NB4 (cell line): ENCODE data around the gene KLK10.

Source experiments
- DNase-seq: peaks from one replicate; pipeline ENCODE4 v3.0.0; 2010; ENCODE audit warnings: low read depth
- H3K4me3 ChIP-seq: one replicate; pipeline ENCODE4 v1.5.1; 2011; ENCODE audit warnings: mild to moderate bottlenecking, low read depth, low read length, moderate library complexity
- MYC ChIP-seq: IDR thresholded peaks from 2 replicates; pipeline ENCODE4 v1.6.1; 2011; ENCODE audit warnings: low read depth, low read length
- POLR2A ChIP-seq: IDR thresholded peaks from 2 replicates; pipeline ENCODE4 v1.6.1; 2011; ENCODE audit warnings: mild to moderate bottlenecking; ENCODE audit not compliant: insufficient read length; ENCODE audit errors: extremely low read depth
- TF ChIP-seq, protein P1 (sequence below): IDR thresholded peaks from 2 replicates; pipeline ENCODE4 v1.6.1; 2011; ENCODE audit warnings: low read depth, low read length
- TF ChIP-seq, protein P2 (sequence below): IDR thresholded peaks from one replicate; pipeline ENCODE4 v1.5.1; 2012; ENCODE audit warnings: low read depth, low read length

Gene KLK10

DNA sequence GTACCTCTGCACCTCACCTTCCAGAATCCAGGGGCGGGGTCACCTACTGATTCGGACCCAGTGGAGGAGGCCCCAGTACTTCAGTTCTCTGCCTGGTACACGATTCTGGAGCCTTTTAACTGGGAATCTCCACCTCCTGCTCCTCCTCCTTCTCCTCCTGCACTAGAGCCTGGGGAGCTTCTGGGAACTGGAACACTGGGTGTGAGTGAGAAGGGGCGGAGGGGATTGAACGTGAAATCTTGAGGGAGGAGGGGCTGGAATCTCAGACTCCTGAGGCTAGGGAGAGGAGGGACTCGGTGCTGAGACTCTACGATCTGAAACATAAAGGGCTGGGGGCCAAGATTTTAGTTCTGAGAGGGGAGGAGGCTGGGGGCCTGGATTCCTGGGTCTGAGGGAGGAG, 18.0 kb downstream of the KLK10 start, which contains the start of gene KLK8:
TSS of gene KLK8 (minus strand) at position 90 of the 400 bp plus-strand sequence. CDS start 437 bp downstream, outside the sequence.
- DNase-seq = no peak
- no peak within 1 kb of the TSS for H3K4me3 ChIP-seq
- TF ChIP-seq, protein P1, sequence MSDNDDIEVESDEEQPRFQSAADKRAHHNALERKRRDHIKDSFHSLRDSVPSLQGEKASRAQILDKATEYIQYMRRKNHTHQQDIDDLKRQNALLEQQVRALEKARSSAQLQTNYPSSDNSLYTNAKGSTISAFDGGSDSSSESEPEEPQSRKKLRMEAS = no peak
- TF ChIP-seq MYC (no peak), POLR2A (no peak)
- TF ChIP-seq, protein P2, sequence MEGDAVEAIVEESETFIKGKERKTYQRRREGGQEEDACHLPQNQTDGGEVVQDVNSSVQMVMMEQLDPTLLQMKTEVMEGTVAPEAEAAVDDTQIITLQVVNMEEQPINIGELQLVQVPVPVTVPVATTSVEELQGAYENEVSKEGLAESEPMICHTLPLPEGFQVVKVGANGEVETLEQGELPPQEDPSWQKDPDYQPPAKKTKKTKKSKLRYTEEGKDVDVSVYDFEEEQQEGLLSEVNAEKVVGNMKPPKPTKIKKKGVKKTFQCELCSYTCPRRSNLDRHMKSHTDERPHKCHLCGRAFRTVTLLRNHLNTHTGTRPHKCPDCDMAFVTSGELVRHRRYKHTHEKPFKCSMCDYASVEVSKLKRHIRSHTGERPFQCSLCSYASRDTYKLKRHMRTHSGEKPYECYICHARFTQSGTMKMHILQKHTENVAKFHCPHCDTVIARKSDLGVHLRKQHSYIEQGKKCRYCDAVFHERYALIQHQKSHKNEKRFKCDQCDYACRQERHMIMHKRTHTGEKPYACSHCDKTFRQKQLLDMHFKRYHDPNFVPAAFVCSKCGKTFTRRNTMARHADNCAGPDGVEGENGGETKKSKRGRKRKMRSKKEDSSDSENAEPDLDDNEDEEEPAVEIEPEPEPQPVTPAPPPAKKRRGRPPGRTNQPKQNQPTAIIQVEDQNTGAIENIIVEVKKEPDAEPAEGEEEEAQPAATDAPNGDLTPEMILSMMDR = no peak

DNA sequence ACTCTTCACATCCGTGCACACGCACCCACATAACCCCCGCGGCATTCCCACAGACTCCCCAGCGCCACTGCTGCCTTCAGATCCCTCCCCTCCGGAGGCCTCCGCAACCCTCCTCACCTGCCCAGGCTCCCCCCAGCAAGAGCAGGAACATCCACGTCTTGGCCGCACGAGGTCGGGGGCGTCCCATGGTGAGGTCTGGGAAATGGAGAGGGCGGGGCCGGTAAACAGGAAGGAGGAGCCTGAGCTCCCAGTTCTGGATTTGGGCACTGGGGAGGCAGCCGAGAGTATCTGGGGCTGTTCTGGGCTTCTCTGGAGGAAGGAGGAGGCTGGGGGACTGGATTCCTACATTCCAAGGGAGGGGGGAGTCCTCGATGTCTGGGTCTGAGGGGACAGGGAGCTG, 18.5 kb downstream of the KLK10 start:
- no peak for DNase-seq
- no peak for TF ChIP-seq MYC
- TF ChIP-seq, protein P2 = no peak
- no peak for TF ChIP-seq POLR2A
- TF ChIP-seq, protein P1 = no peak
- H3K4me3 ChIP-seq = no peak overlapping the region

DNA sequence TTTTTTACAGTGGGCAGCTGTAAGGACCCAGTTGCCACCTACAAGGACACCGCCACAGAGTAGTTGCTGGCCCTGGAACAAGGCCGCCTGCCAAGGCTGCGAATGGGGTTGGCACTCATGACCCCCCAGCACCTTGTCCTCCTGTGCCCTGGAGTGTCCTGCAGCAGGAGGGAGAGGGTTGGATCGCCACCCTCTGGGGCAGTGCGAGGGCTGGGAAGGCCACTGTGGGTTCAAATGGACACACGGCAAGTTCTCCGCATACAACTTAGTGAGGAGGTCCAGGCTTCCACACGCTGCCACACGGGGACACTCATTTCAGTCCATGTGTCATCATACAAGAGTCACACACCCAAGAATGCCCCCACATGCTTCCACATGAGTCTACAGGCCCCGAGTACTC, 19.1 kb downstream of the KLK10 start:
- no peak overlapping the region for H3K4me3 ChIP-seq
- DNase-seq = no peak
- TF ChIP-seq POLR2A = no peak
- TF ChIP-seq, protein P2 = no peak
- TF ChIP-seq MYC = no peak
- TF ChIP-seq, protein P1 = no peak

DNA sequence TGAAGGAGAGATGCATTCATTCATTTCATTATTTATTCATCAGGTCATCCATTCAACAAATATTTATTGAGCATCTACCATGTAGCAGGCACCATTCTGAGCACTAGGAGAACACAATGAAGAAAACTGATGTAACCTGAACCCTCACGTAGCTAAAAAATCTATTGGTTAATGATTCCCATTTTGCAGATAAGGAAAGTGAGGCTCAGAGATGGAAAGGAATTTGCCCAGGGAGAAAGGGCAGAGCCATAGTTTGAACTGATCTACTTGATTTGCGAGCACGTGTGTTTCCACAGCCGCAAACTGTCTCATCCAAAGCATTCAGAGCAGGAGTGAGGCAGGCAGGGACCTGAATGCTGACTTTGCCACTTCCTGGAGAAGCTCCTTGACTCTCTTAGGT, 20.8 kb downstream of the KLK10 start:
- TF ChIP-seq, protein P2 = no peak
- TF ChIP-seq POLR2A (no peak), MYC (no peak)
- TF ChIP-seq, protein P1 = no peak
- H3K4me3 ChIP-seq = no peak overlapping the region
- no peak for DNase-seq

DNA sequence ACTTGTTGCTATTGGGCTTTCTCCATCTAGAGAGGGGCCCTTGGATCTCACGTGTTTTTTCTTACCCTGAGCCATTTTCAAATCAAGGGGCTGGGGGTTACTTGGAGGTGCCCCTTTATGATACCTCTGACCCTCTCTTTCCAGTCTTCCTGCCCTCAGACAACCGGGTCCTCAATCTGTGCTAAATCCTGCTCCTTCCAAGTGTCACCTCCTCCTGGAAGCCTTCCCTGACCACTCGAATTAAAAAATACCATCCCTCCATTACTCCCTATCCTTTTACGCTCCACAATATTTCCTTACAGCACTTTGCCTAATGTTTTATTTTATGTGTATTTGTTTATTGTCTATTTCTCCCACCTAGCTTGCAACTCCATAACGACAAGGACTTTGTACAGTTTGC, 21.4 kb downstream of the KLK10 start:
- TF ChIP-seq, protein P1 = no peak
- TF ChIP-seq, protein P2 = no peak
- TF ChIP-seq MYC (no peak), POLR2A (no peak)
- H3K4me3 ChIP-seq = no peak overlapping the region
- DNase-seq = no peak

DNA sequence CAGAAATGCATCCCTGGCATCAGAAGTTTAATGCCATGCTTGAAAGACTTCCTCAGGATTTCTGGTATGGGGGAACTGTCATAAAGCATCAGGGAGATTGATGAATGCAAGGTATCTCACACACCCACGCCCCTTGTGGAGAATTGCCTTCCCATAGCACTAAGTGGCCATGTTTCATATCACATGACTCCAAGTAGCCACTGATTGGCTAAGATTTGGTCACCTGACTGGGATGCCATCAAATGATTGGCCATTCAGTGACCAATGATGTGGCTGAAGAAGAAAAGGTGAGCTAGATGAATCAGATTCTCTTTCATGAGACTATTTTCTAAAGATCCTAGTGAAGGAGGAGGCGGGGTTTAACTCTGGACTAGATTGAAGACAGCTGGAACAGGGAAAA, 25.4 kb downstream of the KLK10 start:
- TF ChIP-seq, protein P1 = no peak
- TF ChIP-seq, protein P2 = no peak
- TF ChIP-seq POLR2A (no peak), MYC (no peak)
- H3K4me3 ChIP-seq = no peak overlapping the region
- peak; percentile 22 for DNase-seq
